ENCODE measurements around the gene FAM110A.
A peak's percentile ranks its signal among the peaks of the same experiment; 100 is the strongest.
"Not testable (repeated sequence)": the region's sequence is repeated elsewhere in the genome, so short reads cannot be mapped to it uniquely, and the experiment has no call there.

Gene FAM110A

GRCh38 chr20:805713-806112 lies 27.8 kb upstream of the FAM110A start:
- no peak overlapping the region for H3K4me3 ChIP-seq (replicated peaks; ENCODE audit: low read depth, low read length)
- TF ChIP-seq, protein P1, sequence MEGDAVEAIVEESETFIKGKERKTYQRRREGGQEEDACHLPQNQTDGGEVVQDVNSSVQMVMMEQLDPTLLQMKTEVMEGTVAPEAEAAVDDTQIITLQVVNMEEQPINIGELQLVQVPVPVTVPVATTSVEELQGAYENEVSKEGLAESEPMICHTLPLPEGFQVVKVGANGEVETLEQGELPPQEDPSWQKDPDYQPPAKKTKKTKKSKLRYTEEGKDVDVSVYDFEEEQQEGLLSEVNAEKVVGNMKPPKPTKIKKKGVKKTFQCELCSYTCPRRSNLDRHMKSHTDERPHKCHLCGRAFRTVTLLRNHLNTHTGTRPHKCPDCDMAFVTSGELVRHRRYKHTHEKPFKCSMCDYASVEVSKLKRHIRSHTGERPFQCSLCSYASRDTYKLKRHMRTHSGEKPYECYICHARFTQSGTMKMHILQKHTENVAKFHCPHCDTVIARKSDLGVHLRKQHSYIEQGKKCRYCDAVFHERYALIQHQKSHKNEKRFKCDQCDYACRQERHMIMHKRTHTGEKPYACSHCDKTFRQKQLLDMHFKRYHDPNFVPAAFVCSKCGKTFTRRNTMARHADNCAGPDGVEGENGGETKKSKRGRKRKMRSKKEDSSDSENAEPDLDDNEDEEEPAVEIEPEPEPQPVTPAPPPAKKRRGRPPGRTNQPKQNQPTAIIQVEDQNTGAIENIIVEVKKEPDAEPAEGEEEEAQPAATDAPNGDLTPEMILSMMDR (IDR thresholded peaks at IDR 0.05; ENCODE audit: low read length, missing control alignments), result no peak
- DNase-seq (ENCODE audit: low read depth), result no peak

DNA sequence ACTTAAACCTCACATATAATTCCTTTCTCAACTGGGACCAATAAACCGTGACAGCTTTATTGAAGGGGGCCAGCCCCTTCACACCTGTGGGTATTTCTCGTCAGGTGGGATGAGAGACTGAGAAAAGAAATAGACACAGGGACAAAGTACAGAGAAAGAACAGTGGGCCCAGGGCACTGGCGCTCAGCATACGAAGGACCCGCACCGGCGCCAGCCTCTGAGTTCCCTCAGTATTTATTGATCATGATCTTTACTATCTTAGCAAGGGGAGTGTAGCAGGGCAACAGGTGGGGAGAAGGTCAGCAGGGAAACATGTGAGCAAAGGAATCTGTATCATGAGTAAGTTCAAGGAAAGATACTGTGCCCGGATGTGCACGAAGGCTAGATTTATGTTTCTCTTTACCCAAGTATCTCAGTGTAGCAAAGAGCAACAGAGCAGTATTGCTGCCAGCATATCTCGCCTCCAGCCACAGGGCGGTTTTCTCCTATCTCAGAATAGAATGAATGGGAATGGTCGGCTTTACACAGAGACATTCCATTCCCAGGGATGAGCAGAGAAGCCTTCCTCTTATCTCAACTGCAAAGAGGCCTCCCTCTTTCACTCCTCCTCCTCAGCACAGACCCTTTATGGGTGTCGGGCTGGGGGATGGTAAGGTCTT lies 21.6 kb upstream of the FAM110A start:
- not testable (repeated sequence) for DNase-seq (ENCODE audit: low read depth); H3K4me3 ChIP-seq (replicated peaks; ENCODE audit: low read depth, low read length)

DNA sequence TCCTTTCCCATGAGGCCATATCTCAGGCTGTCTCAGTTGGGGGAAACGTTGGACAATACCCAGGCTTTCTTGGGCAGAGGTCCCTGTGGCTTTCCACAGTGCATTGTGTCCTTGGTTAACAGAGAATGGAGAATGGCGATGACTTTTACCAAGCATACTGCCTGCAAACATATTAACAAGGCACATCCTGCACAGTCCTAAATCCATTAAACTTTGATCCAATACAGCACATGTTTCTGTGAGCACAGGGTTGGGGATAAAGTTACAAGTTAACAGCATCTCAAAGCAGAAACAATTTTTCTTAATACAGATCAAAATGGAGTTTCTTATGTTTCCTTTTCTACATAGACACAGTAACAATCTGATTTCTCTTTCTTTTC lies 21.1 kb upstream of the FAM110A start:
- not testable (repeated sequence) for DNase-seq (ENCODE audit: low read depth); H3K4me3 ChIP-seq (replicated peaks; ENCODE audit: low read depth, low read length)

GRCh38 chr20:813390-813789 lies 20.1 kb upstream of the FAM110A start:
- DNase-seq (ENCODE audit: low read depth), result peak; percentile 18
- TF ChIP-seq, protein P1 (IDR thresholded peaks at IDR 0.05; ENCODE audit: low read length, missing control alignments), result no peak
- H3K4me3 ChIP-seq (replicated peaks; ENCODE audit: low read depth, low read length), result no peak overlapping the region

GRCh38 chr20:815226-815625 lies 18.3 kb upstream of the FAM110A start:
- TF ChIP-seq, protein P1 (IDR thresholded peaks at IDR 0.05; ENCODE audit: low read length, missing control alignments), result no peak
- H3K4me3 ChIP-seq (replicated peaks; ENCODE audit: low read depth, low read length), result no peak overlapping the region
- DNase-seq (ENCODE audit: low read depth), result no peak

DNA sequence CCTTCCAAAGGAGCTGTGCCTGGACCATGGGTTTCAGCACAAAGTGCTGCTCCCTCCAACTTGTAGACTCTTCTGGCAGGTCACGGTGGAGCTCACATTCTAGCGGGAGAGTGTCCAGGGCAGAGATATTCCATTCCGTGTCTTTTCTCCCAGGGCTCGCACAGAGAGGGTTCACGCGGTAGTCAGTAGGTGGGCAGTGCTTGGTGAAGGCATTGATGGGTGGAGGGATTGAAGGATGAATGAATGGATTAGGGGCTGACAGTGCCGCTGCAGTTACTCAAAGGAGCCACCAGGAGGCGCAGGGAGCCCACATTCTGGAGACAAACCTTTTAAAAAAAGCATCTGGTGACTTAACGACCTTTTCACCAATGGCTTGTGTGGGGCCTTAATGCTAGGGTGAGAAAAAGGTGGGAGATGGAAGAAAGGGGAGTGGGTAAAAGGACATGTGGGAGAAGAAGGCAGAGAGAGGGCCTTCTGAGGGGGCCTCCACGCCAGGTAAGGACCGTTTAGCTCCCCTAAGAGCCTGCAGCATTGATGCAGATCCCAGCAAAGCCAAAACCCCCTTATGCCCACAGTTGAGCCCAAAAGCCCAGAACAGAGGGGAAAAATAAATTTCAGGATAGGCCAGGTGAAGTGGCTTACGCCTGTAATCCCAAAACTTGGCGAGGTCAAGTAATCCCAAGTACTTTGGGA lies 17.5 kb upstream of the FAM110A start:
- H3K4me3 ChIP-seq (replicated peaks; ENCODE audit: low read depth, low read length), result no peak overlapping the region
- DNase-seq (ENCODE audit: low read depth), result peak; percentile 65
- TF ChIP-seq, protein P1 (IDR thresholded peaks at IDR 0.05; ENCODE audit: low read length, missing control alignments), result peak; percentile 97

DNA sequence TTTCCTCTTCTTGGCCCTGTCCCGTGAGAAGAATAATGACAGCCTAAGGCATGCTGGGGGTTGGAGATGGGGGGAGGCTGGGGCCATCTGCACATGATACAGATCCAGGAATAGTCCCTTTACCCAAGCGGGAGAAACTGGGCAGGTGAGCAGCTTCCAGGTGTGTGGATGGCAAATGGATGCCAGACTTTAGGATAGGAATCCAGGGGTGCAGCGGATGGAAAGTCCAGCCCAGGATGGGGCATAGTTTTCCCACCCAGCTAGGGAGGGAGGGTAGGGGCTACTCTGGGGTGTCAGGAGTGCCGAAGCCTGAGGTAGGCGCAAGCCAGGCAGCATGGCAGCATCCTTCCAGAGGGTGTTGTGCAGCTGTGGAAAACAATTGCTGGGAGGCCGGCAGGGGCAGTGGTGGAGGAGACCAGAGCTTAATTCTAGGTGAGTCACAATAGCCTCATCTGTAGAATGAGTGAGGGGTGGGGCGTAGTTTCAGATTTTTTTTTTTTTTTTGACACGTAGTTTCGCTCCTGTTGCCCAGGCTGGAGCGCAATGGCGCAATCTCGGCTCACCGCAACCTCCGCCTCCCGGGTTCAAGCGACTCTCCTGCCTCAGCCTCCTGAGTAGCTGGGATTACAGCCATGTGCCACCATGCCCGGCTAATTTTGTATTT lies 15.4 kb upstream of the FAM110A start:
- DNase-seq (ENCODE audit: low read depth), result no peak
- TF ChIP-seq, protein P1 (IDR thresholded peaks at IDR 0.05; ENCODE audit: low read length, missing control alignments), result no peak
- H3K4me3 ChIP-seq (replicated peaks; ENCODE audit: low read depth, low read length), result no peak overlapping the region

Measured in fibroblast of pulmonary artery (primary cell).